Measurements from ENCODE around the gene VPS13D. TPM values are rescaled to one million over a fixed set of nuclear protein-coding genes. Genes with fewer than 3 reads are reported as not detected.

Gene VPS13D
- total RNA-seq, 4 donors from 2014 or later: 60.9 to 91.6 (median 71.6) TPM

- Histone ChIP-seq H3K4me3 (no peak overlapping the region), H3K27me3 (no peaks in the 10 kb centered on the region), H3K27ac (peak overlapping the region in 3 of 4 donors; percentile 69 to 86 (median 79)), H3K36me3 (no peaks in the 10 kb centered on the region), H3K9me3 (no peaks in the 10 kb centered on the region), H3K4me1 (peaks cover 40 to 68% of the 10 kb centered on the region in 2 donors)
- TF ChIP-seq, protein P1, sequence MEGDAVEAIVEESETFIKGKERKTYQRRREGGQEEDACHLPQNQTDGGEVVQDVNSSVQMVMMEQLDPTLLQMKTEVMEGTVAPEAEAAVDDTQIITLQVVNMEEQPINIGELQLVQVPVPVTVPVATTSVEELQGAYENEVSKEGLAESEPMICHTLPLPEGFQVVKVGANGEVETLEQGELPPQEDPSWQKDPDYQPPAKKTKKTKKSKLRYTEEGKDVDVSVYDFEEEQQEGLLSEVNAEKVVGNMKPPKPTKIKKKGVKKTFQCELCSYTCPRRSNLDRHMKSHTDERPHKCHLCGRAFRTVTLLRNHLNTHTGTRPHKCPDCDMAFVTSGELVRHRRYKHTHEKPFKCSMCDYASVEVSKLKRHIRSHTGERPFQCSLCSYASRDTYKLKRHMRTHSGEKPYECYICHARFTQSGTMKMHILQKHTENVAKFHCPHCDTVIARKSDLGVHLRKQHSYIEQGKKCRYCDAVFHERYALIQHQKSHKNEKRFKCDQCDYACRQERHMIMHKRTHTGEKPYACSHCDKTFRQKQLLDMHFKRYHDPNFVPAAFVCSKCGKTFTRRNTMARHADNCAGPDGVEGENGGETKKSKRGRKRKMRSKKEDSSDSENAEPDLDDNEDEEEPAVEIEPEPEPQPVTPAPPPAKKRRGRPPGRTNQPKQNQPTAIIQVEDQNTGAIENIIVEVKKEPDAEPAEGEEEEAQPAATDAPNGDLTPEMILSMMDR (IDR thresholded peaks at IDR 0.05 in 4 of 5, conservative IDR thresholded peaks at IDR 0.05 in 1 of 5): no peak
- no peak for TF ChIP-seq POLR2A (IDR thresholded peaks at IDR 0.05)
- ATAC-seq (no peak), DNase-seq (no peak)
- intact Hi-C loops (cut with DNase I; ENCODE audit: low total_unique reads): no loop called here
- in situ Hi-C loops (cut with MboI; ENCODE audit: low sequenced_read_pairs in 4 of 4): no loop called here
Measured at GRCh38 chr1:12436345-12436658, 206.5 kb downstream of the VPS13D start.

DNA sequence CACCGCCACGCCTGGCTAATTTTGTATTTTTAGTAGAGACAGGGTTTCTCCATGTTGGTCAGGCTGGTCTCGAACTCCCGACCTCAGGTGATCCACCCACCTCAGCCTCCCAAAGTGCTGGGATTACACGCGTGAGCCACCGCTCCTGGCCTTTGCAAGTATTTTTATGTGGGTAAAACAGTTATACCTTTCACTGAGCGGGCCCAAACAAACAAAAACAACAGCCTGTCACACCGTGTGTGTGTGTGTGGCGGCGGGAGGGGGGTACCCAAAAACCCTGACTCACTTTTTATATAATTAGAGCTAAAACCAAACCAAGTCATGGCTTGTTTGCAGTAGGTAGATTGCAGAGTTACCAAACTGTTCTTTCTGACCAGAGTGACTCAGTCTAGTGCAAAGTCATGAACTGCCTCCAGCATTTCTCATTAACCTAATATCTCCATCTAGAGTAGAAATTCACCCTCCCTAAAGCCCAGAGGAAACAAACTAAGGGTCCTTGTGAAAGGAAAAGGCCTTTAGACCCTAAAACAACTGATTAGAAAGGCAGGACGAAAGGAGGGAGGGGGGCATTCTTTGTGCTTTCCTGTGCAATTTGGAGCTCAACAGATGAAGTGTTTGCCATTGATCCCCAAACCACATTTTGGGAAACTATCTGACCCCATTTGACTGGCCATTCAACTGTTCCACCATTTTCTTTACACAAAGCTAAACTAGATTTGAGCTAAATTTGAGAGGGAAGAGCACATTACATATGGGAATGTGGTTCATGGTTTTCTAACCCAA is 207.2 kb downstream of the VPS13D start:
- intact Hi-C loops (cut with DNase I; ENCODE audit: low total_unique reads): no loop called here

DNA sequence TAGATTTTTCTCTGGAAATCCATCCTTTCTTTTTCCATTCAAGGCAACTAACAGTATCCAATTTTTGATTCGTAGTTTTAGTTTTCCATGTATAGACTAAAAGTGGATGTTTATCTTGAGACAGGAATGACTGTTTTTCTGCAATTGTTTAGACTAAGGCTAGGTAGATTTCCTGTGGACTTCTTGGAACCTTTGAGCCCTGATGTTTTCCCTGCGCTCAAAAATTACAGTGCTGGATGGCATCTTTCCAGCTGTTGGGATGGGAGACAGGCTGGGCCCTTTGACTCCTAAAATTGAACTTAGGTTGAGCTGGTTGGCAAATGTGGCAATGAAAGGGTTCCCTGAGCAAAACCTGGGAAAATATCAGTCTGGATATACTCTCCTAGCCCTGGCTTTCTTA is 207.8 kb downstream of the VPS13D start:
- H3K4me1 ChIP-seq: peaks cover 38 to 66% of the 10 kb centered on the region in 2 donors
- H3K36me3 ChIP-seq: no peaks in the 10 kb centered on the region
- ATAC-seq: no peak
- intact Hi-C loops (cut with DNase I; ENCODE audit: low total_unique reads) (no loop called here), in situ Hi-C loops (cut with MboI; ENCODE audit: low sequenced_read_pairs in 4 of 4) (no loop called here)
- no peak for TF ChIP-seq POLR2A (IDR thresholded peaks at IDR 0.05)
- TF ChIP-seq, protein P1 (IDR thresholded peaks at IDR 0.05 in 4 of 5, conservative IDR thresholded peaks at IDR 0.05 in 1 of 5): no peak
- no peak for DNase-seq
- H3K9me3 ChIP-seq: no peaks in the 10 kb centered on the region
- H3K27ac ChIP-seq: peak overlapping the region in 3 of 4 donors; percentile 69 to 86 (median 79)
- no peaks in the 10 kb centered on the region for H3K27me3 ChIP-seq
- H3K4me3 ChIP-seq: no peak overlapping the region

More for the DNA sequence above, 207.2 kb downstream of the VPS13D start:
- Histone ChIP-seq H3K36me3 (no peaks in the 10 kb centered on the region), H3K4me3 (no peak overlapping the region), H3K27me3 (no peaks in the 10 kb centered on the region), H3K4me1 (peaks cover 40 to 68% of the 10 kb centered on the region in 2 donors), H3K27ac (peak overlapping the region in 3 of 4 donors; percentile 69 to 86 (median 79)), H3K9me3 (no peaks in the 10 kb centered on the region)
- DNase-seq: no peak
- ATAC-seq: peak in 1 of 2 donors; percentile 34
- TF ChIP-seq POLR2A (IDR thresholded peaks at IDR 0.05): no peak
- TF ChIP-seq, protein P1 (IDR thresholded peaks at IDR 0.05 in 4 of 5, conservative IDR thresholded peaks at IDR 0.05 in 1 of 5): no peak
- in situ Hi-C loops (cut with MboI; ENCODE audit: low sequenced_read_pairs in 4 of 4): no loop called here

GRCh38 chr1:12438349-12438924 is 208.6 kb downstream of the VPS13D start:
- in situ Hi-C loops (cut with MboI; ENCODE audit: low sequenced_read_pairs in 4 of 4) (no loop called here), intact Hi-C loops (cut with DNase I; ENCODE audit: low total_unique reads) (no loop called here)
- Histone ChIP-seq H3K27ac (peak overlapping the region in 3 of 4 donors; percentile 69 to 86 (median 79)), H3K27me3 (no peaks in the 10 kb centered on the region), H3K4me1 (peaks cover 30 to 57% of the 10 kb centered on the region in 2 donors), H3K9me3 (no peaks in the 10 kb centered on the region), H3K36me3 (no peaks in the 10 kb centered on the region), H3K4me3 (no peak overlapping the region)
- DNase-seq: no peak
- no peak for TF ChIP-seq POLR2A (IDR thresholded peaks at IDR 0.05)
- TF ChIP-seq, protein P1 (IDR thresholded peaks at IDR 0.05 in 4 of 5, conservative IDR thresholded peaks at IDR 0.05 in 1 of 5): no peak
- ATAC-seq: peak in 1 of 2 donors; percentile 42
